ENCODE results near the gene TTC39A.
A peak's percentile ranks its signal among the peaks of the same experiment; 100 is the strongest.

Gene TTC39A

GRCh38 chr1:51330331-51331201 is at the start of gene TTC39A:
TTC39A (minus strand) TSS chr1:51330562; CDS start chr1:51330477, 85 bp downstream.
- DNase-seq, result peak; percentile 52

GRCh38 chr1:51378871-51379270 is 48.5 kb upstream of the TTC39A start:
- DNase-seq, result no peak

GRCh38 chr1:51373898-51374297 is 43.5 kb upstream of the TTC39A start:
- DNase-seq, result no peak

GRCh38 chr1:51372561-51372960 is 42.2 kb upstream of the TTC39A start:
- DNase-seq, result no peak

- DNase-seq, result no peak
Observed at GRCh38 chr1:51369171-51369570, 38.8 kb upstream of the TTC39A start.

- DNase-seq, result no peak
Observed at GRCh38 chr1:51365774-51366173, 35.4 kb upstream of the TTC39A start.

- no peak for DNase-seq
Observed at GRCh38 chr1:51359879-51360278, 29.5 kb upstream of the TTC39A start.

- no peak for DNase-seq
Observed at GRCh38 chr1:51355382-51355781, 25.0 kb upstream of the TTC39A start.

GRCh38 chr1:51354416-51354815 is 24.1 kb upstream of the TTC39A start:
- DNase-seq, result no peak

GRCh38 chr1:51351907-51352306 is 21.5 kb upstream of the TTC39A start:
- no peak for DNase-seq

GRCh38 chr1:51349862-51350261 is 19.5 kb upstream of the TTC39A start:
- no peak for DNase-seq

- no peak for DNase-seq
Observed at GRCh38 chr1:51348147-51348527, 17.8 kb upstream of the TTC39A start.

GRCh38 chr1:51347398-51348146 is 17.2 kb upstream of the TTC39A start:
- DNase-seq, result no peak

GRCh38 chr1:51346086-51346942 is 16.0 kb upstream of the TTC39A start:
- DNase-seq, result no peak

- DNase-seq, result no peak
Observed at GRCh38 chr1:51345300-51345687, 14.9 kb upstream of the TTC39A start.

- DNase-seq, result peak; percentile 34
Observed at GRCh38 chr1:51344602-51345299, 14.4 kb upstream of the TTC39A start.

- no peak for DNase-seq
Observed at GRCh38 chr1:51344276-51344601, 13.9 kb upstream of the TTC39A start.

- no peak for DNase-seq
Observed at GRCh38 chr1:51343624-51344023, 13.3 kb upstream of the TTC39A start.

- no peak for DNase-seq
Observed at GRCh38 chr1:51342591-51343206, 12.3 kb upstream of the TTC39A start.

- DNase-seq, result no peak
Observed at GRCh38 chr1:51341876-51342496, 11.6 kb upstream of the TTC39A start.

- DNase-seq, result no peak
Observed at GRCh38 chr1:51340380-51340779, 10.0 kb upstream of the TTC39A start.

- DNase-seq, result no peak
Observed at GRCh38 chr1:51336711-51337110, 6.3 kb upstream of the TTC39A start.

All from NCI-H2029 (cell line).